Measurements from ENCODE around the gene SERP2.
A peak's percentile ranks its signal among the peaks of the same experiment; 100 is the strongest.
"Not testable (repeated sequence)": the region's sequence is repeated elsewhere in the genome, so short reads cannot be mapped to it uniquely, and the experiment has no call there.

The SERP2 gene

DNA sequence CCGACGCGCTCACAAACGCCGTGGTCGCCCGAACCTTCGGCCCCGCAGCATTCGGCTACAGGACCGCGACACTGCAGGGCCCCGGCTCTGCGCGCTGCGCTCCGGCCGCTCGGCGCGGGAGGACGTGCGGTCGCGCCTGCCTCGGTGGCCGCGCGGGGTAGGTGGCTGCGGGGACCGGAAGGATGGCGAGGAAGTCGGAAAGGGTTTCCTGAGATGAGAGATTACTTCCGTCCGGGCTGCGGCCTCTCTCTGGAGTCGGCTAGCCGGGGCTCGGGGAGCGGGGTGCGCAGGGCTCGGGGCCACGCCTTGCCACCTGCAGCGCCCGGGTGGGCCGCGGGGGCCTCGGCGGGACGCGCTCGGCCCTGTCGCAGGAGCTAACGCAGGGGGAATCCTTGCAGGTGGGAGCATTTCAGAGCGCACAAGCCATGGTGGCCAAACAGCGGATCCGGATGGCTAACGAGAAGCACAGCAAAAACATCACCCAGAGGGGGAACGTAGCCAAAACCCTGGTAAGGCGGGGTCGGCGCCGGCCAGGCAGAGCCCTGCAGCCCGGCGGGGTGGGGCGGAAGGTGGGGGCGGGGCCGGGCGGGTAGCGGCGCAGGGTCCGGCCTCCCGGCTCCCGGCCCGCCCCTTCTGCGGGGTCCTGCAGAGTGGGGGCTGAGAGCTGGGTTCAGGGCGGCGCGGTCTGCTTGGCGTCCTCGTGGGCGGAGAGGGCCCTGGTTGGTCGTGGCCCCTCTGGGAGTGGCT, at the start of gene SERP2:
Gene SERP2, plus strand, starts transcription at position 224 of the 747 bp plus-strand sequence. Its CDS starts 202 bp downstream, at position 426.
- peak; percentile 64 for DNase-seq (ENCODE audit: low spot score)

GRCh38 chr13:44326961-44327360, 46.7 kb upstream of the SERP2 start:
- DNase-seq (ENCODE audit: low spot score) = no peak

DNA sequence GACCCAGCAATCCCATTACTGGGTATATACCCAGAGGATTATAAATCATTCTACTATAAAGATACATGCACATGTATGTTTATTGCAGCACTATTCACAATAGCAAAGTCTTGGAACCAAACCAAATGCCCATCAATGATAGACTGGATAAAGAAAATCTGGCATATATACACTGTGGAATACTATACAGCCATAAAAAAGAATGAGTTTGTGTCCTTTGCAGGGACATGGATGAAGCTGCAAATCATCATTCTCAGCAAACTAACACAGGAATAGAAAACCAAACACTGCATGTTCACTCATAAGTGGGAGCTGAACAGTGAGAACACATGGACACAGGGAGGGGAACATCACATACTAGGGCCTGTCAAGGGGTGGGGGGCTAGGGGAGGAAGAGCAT, 44.6 kb upstream of the SERP2 start:
- not testable (repeated sequence) for DNase-seq (ENCODE audit: low spot score)

DNA sequence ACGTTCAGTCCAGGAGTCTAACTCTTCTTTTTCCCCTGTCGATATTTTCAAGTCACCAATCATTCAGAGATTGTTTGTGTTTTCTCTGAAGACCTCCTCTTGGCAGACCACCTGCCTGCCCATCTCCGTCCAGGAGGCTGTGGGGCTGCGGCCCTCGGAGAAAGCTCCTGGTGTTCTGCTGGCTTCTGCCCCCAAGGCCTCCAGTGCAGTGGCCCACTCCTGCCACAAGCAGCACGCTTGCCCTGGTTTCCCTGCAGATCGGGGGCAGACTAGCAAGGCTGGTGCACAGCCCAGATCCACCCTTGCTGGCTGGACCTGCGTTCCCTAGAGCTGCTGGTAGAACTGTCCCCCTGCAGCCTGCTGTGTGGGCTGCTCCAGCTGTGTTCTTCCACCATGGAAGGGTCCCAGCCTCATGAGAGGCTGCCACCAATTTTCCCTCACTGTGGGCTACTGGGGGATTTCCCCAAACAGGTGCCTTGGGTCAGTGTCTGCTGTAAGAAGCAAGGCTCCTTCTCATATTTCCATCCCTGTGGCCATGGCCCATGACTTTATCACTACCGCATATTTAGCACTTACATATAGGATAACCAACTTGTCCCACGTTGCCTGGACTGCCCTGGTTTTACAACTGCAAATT, 43.6 kb upstream of the SERP2 start:
- no peak for DNase-seq (ENCODE audit: low spot score)

GRCh38 chr13:44331446-44331845, 42.2 kb upstream of the SERP2 start:
- no peak for DNase-seq (ENCODE audit: low spot score)

GRCh38 chr13:44331912-44332851, 41.4 kb upstream of the SERP2 start:
- DNase-seq (ENCODE audit: low spot score) = peak; percentile 69

DNA sequence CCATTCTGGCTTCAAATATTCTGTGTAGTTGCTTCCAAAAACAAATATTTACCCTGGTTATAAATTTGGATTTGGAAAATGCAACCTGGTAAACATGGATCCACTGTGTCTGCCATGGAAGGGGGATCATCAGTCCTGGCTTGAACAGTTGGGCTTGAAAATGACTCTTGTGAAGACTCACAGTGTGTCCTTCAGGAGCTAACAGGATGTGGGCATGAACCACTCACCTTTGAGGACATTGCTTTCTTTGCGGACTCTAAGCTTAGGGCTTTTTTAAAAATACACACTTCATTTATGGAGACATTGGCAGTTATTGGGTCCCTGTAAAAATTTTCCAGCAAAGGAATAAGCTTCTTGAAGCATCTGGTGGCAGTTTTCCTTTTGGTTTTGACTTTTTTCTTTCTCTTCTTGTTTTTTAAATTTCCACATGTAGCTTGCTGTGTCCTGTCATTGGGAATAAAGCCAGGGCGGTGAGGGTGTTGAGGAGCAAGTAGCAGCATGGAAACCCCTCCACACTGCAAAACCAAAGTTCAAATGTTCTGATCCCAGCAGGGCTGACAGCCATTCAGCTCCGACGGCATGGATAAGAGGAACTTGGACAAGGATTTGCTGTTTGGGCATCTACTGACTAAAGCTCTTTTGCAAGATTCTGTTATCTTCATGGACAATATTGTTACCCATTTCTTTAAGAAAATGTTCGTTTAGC, 39.5 kb upstream of the SERP2 start:
- DNase-seq (ENCODE audit: low spot score) = no peak

DNA sequence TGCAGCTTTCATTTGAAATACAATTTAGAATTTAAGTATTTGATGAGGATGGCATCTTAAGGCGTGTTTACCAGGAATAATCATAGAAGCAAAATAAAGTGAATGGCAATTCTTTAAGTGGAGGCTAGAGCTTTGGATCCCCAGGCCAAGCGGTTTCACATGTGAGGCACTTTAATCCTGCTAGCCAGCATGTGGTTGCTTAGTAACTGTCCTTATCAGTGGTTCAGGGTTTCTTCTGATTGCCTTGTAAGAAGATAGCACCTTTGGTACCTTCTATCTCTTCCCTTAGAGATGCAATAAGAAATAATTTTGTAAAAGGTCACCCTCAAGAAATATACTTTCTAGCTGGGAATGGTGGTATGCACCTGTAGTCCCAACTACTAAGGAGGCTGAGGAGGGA, 38.9 kb upstream of the SERP2 start:
- DNase-seq (ENCODE audit: low spot score) = no peak

DNA sequence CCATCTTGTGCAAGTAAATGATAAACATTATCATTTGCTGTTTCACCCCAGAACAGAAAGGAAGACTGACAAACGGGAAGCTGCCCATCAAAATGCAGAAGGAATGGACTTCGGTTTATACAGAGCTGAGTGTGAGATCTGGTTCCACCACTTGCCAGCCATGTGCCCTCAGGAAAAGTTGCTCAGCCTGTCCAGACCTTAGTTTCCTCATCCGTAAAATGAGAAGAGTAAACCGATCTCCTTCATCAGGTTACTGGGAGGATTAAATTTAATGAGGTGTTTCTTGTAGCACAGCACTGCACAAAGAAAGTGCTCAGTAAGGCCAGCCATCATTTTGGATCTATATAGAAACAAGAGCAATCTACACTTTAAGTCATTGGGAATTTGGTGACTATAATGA, 36.7 kb upstream of the SERP2 start:
- DNase-seq (ENCODE audit: low spot score) = no peak

DNA sequence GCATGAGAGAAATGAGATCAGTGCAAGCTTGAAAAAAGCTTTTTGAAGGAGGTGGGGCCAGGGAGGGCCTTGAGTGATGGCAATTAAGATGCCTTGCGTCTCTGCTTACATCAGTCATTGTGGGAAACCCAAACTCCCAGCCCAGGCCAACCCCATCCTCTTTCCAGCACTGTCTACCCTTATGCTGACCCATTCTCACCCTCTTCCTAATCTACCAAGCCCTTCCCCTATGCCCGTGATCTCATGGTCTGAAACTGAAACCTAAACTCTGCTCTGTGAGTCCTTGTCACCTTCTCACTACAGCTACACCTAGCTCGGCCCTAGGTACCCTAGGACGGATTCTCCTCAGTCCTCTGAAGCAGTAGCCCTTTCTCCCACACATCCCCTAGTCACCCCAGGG, 36.0 kb upstream of the SERP2 start:
- no peak for DNase-seq (ENCODE audit: low spot score)

DNA sequence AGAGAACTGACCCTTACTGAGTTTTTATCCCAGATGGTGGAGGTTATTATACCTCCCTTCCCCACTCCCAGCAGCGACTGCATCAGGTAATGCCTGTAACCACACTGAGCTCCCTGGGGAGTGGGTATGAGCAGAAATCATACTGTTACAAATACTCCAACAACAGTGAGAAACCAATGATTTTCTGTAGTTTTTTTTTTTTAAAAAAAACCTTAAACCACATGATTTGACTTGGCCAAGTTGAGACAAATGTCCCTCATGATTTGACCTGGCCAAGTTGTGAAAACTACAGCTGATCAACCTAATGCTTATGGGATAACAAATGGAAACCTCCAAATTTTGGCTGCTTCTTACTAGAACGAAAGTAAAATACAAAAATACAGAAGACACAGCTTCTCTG, 33.1 kb upstream of the SERP2 start:
- DNase-seq (ENCODE audit: low spot score) = no peak

GRCh38 chr13:44342741-44343140, 30.9 kb upstream of the SERP2 start:
- DNase-seq (ENCODE audit: low spot score) = no peak

DNA sequence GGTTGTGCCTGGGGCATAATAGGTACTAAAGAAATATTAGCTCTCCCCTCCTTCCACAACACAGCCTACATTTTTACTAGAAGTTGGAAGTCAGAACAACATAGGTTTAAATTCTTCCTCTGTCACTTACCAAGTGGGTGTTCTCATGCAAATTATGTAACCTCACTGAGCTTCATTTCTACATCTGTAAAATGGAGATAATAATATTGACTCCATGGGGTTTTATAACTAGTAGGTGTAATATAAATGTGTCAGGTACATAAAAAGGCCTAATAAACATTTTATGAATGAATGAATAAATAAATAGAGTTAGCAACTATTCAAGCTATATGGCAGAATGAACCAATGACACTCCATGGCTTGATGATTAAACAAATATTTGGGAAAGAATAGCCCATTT, 27.1 kb upstream of the SERP2 start:
- DNase-seq (ENCODE audit: low spot score) = no peak

DNA sequence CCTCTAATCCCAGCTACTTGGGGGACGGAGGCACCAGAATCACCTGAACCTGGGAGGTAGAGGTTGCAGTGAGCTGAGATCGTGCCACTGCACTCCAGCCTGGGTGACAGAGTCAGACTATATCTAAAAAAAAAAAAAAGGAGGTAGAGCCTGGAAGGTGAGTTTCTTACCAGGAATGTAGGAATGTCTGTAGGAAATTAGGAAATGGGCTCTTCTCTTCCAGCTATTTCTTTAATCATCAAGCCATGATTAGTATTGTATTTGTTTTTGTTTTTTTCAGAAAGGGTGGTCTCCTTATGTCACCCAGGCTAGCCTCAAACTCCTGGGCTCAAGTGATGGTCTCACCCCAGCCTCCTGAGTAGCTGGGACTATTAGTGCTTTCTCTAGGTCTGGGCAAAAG, 26.3 kb upstream of the SERP2 start:
- no peak for DNase-seq (ENCODE audit: low spot score)

GRCh38 chr13:44347949-44348348, 25.7 kb upstream of the SERP2 start:
- peak; percentile 50 for DNase-seq (ENCODE audit: low spot score)

GRCh38 chr13:44350775-44351504, 22.7 kb upstream of the SERP2 start:
- DNase-seq (ENCODE audit: low spot score) = no peak

DNA sequence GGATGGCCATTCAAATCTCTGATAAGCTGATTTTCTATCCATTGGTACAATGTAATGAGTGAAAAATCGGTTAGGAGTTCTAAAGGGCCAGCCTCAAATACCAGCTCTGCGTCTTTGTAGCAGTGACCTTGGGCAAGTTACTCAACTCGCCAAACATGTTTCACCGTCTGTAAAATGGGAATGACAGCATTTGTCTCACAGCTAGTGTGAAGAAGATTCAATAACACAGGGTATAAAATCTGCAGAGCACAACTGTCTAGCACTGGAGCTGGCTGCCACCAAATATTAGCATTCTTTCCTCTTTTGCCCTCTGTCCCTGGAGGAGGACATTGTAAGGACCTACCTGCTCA, 22.1 kb upstream of the SERP2 start:
- DNase-seq (ENCODE audit: low spot score) = no peak

GRCh38 chr13:44352202-44352601, 21.4 kb upstream of the SERP2 start:
- no peak for DNase-seq (ENCODE audit: low spot score)

GRCh38 chr13:44352671-44353070, 21.0 kb upstream of the SERP2 start:
- no peak for DNase-seq (ENCODE audit: low spot score)

GRCh38 chr13:44354331-44354730, 19.3 kb upstream of the SERP2 start:
- DNase-seq (ENCODE audit: low spot score) = no peak

DNA sequence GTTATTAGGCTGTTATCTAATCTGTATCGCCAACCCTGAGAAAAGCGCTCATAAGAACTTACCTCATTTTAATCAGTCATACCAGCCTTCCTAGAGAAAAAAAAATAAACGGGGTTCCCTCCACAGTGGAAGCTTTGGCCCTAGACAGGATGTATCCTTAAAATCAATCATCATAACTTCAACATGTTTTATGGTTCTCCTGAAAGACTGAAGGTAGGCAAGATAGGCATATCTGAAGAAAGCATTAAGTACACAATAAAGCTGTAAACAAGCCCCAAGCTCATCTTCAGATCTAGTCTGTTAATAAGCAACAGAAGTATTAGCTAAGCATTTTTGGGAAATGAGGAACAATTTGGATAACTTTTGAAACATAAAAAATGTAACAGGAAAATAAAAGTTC, 18.7 kb upstream of the SERP2 start:
- no peak for DNase-seq (ENCODE audit: low spot score)

DNA sequence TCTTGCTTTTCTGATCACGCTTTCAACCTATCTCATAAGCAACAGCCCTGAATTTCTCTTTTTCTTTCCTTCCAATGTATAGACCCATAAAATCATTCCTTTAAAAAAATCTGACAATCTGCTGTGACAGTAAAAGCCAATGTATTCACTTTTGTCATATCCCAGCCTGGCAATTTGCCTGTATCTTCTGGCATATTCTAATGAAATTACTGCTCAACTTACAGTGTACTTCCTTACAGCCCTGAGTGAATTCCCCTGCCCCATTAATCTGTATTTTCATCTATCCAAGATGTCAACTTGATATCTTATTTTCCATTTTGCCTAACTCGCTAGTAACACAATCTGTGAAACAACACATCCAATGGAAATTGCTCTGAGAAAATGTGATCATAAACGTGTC, 18.0 kb upstream of the SERP2 start:
- no peak for DNase-seq (ENCODE audit: low spot score)
